ENCODE data around the gene DYSF. TPM values are rescaled to one million over a fixed set of nuclear protein-coding genes. Genes with fewer than 3 reads are reported as not detected.

DYSF gene
- total RNA-seq, 1 experiment from 2014 or later: 2.2 TPM

DNA sequence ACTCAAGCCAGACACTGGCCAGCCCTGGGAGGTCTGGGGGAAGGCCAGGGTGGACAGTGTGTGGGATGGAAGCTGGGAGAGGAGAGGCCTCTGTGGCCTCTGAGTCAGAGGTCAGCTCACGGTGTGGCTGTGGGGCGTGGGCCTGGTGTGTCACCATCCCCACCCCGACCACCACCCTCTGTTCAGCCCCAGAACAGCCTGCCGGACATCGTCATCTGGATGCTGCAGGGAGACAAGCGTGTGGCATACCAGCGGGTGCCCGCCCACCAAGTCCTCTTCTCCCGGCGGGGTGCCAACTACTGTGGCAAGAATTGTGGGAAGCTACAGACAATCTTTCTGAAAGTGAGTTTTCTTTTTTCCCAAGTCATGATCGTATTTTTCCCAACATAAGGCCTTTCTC lies 110.5 kb downstream of the DYSF start:
- TF ChIP-seq, protein P1, sequence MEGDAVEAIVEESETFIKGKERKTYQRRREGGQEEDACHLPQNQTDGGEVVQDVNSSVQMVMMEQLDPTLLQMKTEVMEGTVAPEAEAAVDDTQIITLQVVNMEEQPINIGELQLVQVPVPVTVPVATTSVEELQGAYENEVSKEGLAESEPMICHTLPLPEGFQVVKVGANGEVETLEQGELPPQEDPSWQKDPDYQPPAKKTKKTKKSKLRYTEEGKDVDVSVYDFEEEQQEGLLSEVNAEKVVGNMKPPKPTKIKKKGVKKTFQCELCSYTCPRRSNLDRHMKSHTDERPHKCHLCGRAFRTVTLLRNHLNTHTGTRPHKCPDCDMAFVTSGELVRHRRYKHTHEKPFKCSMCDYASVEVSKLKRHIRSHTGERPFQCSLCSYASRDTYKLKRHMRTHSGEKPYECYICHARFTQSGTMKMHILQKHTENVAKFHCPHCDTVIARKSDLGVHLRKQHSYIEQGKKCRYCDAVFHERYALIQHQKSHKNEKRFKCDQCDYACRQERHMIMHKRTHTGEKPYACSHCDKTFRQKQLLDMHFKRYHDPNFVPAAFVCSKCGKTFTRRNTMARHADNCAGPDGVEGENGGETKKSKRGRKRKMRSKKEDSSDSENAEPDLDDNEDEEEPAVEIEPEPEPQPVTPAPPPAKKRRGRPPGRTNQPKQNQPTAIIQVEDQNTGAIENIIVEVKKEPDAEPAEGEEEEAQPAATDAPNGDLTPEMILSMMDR (IDR thresholded peaks at IDR 0.05; ENCODE audit: insufficient read depth in 1 of 2, low read depth in 1 of 2, low read length in 1 of 2, severe bottlenecking in 1 of 2, unreplicated experiment in 1 of 2): no peak
- no peak for DNase-seq
- Mint-ChIP-seq H3K4me3 (ENCODE audit: unreplicated experiment) (no peak overlapping the region), H3K27ac (ENCODE audit: unreplicated experiment) (no peak overlapping the region), H3K36me3 (ENCODE audit: insufficient read depth, unreplicated experiment) (no peaks in the 10 kb centered on the region), H3K9me3 (ENCODE audit: unreplicated experiment) (no peaks in the 10 kb centered on the region), H3K4me1 (ENCODE audit: low read depth, unreplicated experiment) (no peaks in the 10 kb centered on the region), H3K27me3 (ENCODE audit: insufficient read depth, unreplicated experiment) (no peaks in the 10 kb centered on the region)
- CTCF ChIA-PET: no interaction called here
- H3K36me3 ChIP-seq (ENCODE audit: control insufficient read depth, insufficient read depth, low read length): no peaks in the 10 kb centered on the region
- no TSS peak for BruUV-seq (replicated peaks)
- no peaks in the 10 kb centered on the region for H3K27me3 ChIP-seq (replicated peaks; ENCODE audit: control insufficient read depth, insufficient read depth, low read length)
- POLR2A ChIA-PET: no interaction called here
- H3K4me3 ChIP-seq (ENCODE audit: low read depth, low read length): no peak overlapping the region
- intact Hi-C loops (cut with micrococcal nuclease; ENCODE audit: unreplicated experiment): no loop called here
- H3K9me3 ChIP-seq: no peaks in the 10 kb centered on the region
- H3K4me1 ChIP-seq: no peaks in the 10 kb centered on the region

GRCh38 chr2:71564361-71564760 lies 111.0 kb downstream of the DYSF start:
- ChIA-PET POLR2A (interaction anchor here (0.6 kb wide), 1 partner anchor 322 kb away, joined by 3 read pairs; no protein-coding TSS in a partner anchor), CTCF (interaction anchor here (0.9 kb wide), 1 partner anchor 9 kb away, joined by 3 read pairs; no protein-coding TSS in a partner anchor)
- H3K4me1 ChIP-seq: no peaks in the 10 kb centered on the region
- no peaks in the 10 kb centered on the region for H3K9me3 ChIP-seq
- intact Hi-C loops (cut with micrococcal nuclease; ENCODE audit: unreplicated experiment): no loop called here
- TF ChIP-seq, protein P1 (IDR thresholded peaks at IDR 0.05; ENCODE audit: insufficient read depth in 1 of 2, low read depth in 1 of 2, low read length in 1 of 2, severe bottlenecking in 1 of 2, unreplicated experiment in 1 of 2): no peak
- Mint-ChIP-seq H3K4me3 (ENCODE audit: unreplicated experiment) (no peak overlapping the region), H3K4me1 (ENCODE audit: low read depth, unreplicated experiment) (no peaks in the 10 kb centered on the region), H3K27ac (ENCODE audit: unreplicated experiment) (no peak overlapping the region), H3K27me3 (ENCODE audit: insufficient read depth, unreplicated experiment) (peaks cover 2% of the 10 kb centered on the region), H3K9me3 (ENCODE audit: unreplicated experiment) (no peaks in the 10 kb centered on the region), H3K36me3 (ENCODE audit: insufficient read depth, unreplicated experiment) (no peaks in the 10 kb centered on the region)
- no TSS peak for BruUV-seq (replicated peaks)
- no peak for DNase-seq
- H3K27me3 ChIP-seq (replicated peaks; ENCODE audit: control insufficient read depth, insufficient read depth, low read length): no peaks in the 10 kb centered on the region
- H3K4me3 ChIP-seq (ENCODE audit: low read depth, low read length): no peak overlapping the region
- no peaks in the 10 kb centered on the region for H3K36me3 ChIP-seq (ENCODE audit: control insufficient read depth, insufficient read depth, low read length)

- no peak for DNase-seq
- Mint-ChIP-seq H3K4me3 (ENCODE audit: unreplicated experiment) (no peak overlapping the region), H3K9me3 (ENCODE audit: unreplicated experiment) (no peaks in the 10 kb centered on the region), H3K36me3 (ENCODE audit: insufficient read depth, unreplicated experiment) (no peaks in the 10 kb centered on the region), H3K27me3 (ENCODE audit: insufficient read depth, unreplicated experiment) (peaks cover 4% of the 10 kb centered on the region), H3K4me1 (ENCODE audit: low read depth, unreplicated experiment) (no peaks in the 10 kb centered on the region), H3K27ac (ENCODE audit: unreplicated experiment) (no peak overlapping the region)
- Histone ChIP-seq H3K4me1 (no peaks in the 10 kb centered on the region), H3K4me3 (ENCODE audit: low read depth, low read length) (no peak overlapping the region), H3K9me3 (no peaks in the 10 kb centered on the region), H3K27me3 (replicated peaks; ENCODE audit: control insufficient read depth, insufficient read depth, low read length) (no peaks in the 10 kb centered on the region), H3K36me3 (ENCODE audit: control insufficient read depth, insufficient read depth, low read length) (no peaks in the 10 kb centered on the region)
- CTCF ChIA-PET: interaction anchor here (0.9 kb wide), 1 partner anchor 10 kb away, joined by 3 read pairs; no protein-coding TSS in a partner anchor
- POLR2A ChIA-PET: interaction anchor here (0.6 kb wide), 1 partner anchor 322 kb away, joined by 3 read pairs; no protein-coding TSS in a partner anchor
- intact Hi-C loops (cut with micrococcal nuclease; ENCODE audit: unreplicated experiment): no loop called here
- BruUV-seq (replicated peaks): no TSS peak
- TF ChIP-seq, protein P1 (IDR thresholded peaks at IDR 0.05; ENCODE audit: insufficient read depth in 1 of 2, low read depth in 1 of 2, low read length in 1 of 2, severe bottlenecking in 1 of 2, unreplicated experiment in 1 of 2): no peak
Measured at GRCh38 chr2:71564790-71565189, 111.4 kb downstream of the DYSF start.

Measured in Caco-2 (cell line).